PC-3 (cell line): ENCODE data around the gene SENP8. TPM values are rescaled to one million over a fixed set of nuclear protein-coding genes. Genes with fewer than 3 reads are reported as not detected.
"Not testable (repeated sequence)": the region's sequence is repeated elsewhere in the genome, so short reads cannot be mapped to it uniquely, and the experiment has no call there.

Source experiments
- ATAC-seq: fragments of 200-7000 bp; cut with Tn5 transposase; 2 replicates; pipeline ENCODE4 v1.9.1; 2020; ENCODE audit warnings: mild to moderate bottlenecking, moderate library complexity
- BruUV-seq: library from RNA; stranded (reverse); fragments of 400-500 nt; replicated peaks from 2 replicates; lab custom pipeline; 2021; lab: Mats Ljungman, UMichigan
- CTCF ChIA-PET: fragments of 300-600 bp; sonication (Branson Sonifier 250); formaldehyde crosslinking; loops from one replicate; lab custom pipeline; 2022; ENCODE audit warnings: antibody characterized with exemption; lab: Charles Lee
- POLR2A ChIA-PET: fragments of 300-600 bp; sonication (Branson Sonifier 250); formaldehyde crosslinking; loops from one replicate; lab custom pipeline; 2022; ENCODE audit warnings: antibody characterized with exemption; ENCODE audit not compliant: unreplicated experiment; lab: Charles Lee
- DNase-seq: peaks from one replicate; pipeline ENCODE4 v3.0.0-alpha.2; 2015
- H2AFZ ChIP-seq: fragments of 300-600 bp; sonication (generic); 2 replicates; pipeline ENCODE4 v1.6.0; 2016; ENCODE audit warnings: antibody characterized with exemption, low read length
- H3F3A ChIP-seq: fragments of 300-600 bp; sonication (generic); one replicate; pipeline ENCODE4 v1.6.0; 2017; ENCODE audit warnings: antibody characterized with exemption, low read length, control low read depth, mild to moderate bottlenecking; ENCODE audit not compliant: unreplicated experiment
- H3K27ac ChIP-seq: fragments of 300-600 bp; sonication (generic); 2 replicates; pipeline ENCODE4 v1.5.1; 2016; ENCODE audit warnings: mild to moderate bottlenecking, low read length
- H3K27me3 ChIP-seq: fragments of 300-600 bp; sonication (generic); 2 replicates; pipeline ENCODE4 v1.6.1; 2016; ENCODE audit warnings: low read length, mixed read lengths
- H3K36me3 ChIP-seq: fragments of 300-600 bp; sonication (generic); 2 replicates; pipeline ENCODE4 v1.6.1; 2016; ENCODE audit warnings: low read depth, mixed run types, low read length, mixed read lengths
- H3K4me1 ChIP-seq: fragments of 300-600 bp; sonication (generic); 2 replicates; pipeline ENCODE4 v1.5.1; 2016; ENCODE audit warnings: low read length; ENCODE audit not compliant: insufficient read depth
- H3K4me2 ChIP-seq: fragments of 300-600 bp; sonication (generic); 2 replicates; pipeline ENCODE4 v1.6.0; 2016; ENCODE audit warnings: low read length
- H3K4me3 ChIP-seq: fragments of 300-600 bp; sonication (generic); 2 replicates; pipeline ENCODE4 v1.5.1; 2016; ENCODE audit warnings: mild to moderate bottlenecking, low read length, mixed read lengths
- H3K79me2 ChIP-seq: fragments of 300-600 bp; sonication (generic); 2 replicates; pipeline ENCODE4 v1.6.1; 2017; ENCODE audit warnings: low read length, mixed read lengths
- H3K9ac ChIP-seq: fragments of 300-600 bp; sonication (generic); 2 replicates; pipeline ENCODE4 v1.6.0; 2016; ENCODE audit warnings: mild to moderate bottlenecking, low read length
- H3K9me2 ChIP-seq: fragments of 300-600 bp; sonication (generic); replicated peaks from 2 replicates; pipeline ENCODE4 v1.6.1; 2016; ENCODE audit warnings: mixed run types, low read length, mixed read lengths
- H3K9me3 ChIP-seq: fragments of 300-600 bp; sonication (generic); 2 replicates; pipeline ENCODE4 v1.6.1; 2016; ENCODE audit warnings: low read length, mixed read lengths
- H4K20me1 ChIP-seq: fragments of 300-600 bp; sonication (generic); 2 replicates; pipeline ENCODE4 v1.6.1; 2016; ENCODE audit warnings: low read length, mixed read lengths
- CTCF ChIP-seq: fragments of 300-600 bp; sonication (generic); conservative IDR thresholded peaks from 2 replicates; pipeline ENCODE4 v1.5.1; 2017; ENCODE audit warnings: antibody characterized with exemption, low read depth, mild to moderate bottlenecking, low read length
- EZH2 ChIP-seq: fragments of 300-600 bp; sonication (generic); IDR thresholded peaks from one replicate; pipeline ENCODE4 v1.6.1; 2017; ENCODE audit warnings: antibody characterized with exemption, mild to moderate bottlenecking, low read length; ENCODE audit not compliant: unreplicated experiment
- EZH2phosphoT487 ChIP-seq: fragments of 300-600 bp; sonication (generic); IDR thresholded peaks from 2 replicates; pipeline ENCODE4 v1.6.1; 2018; ENCODE audit warnings: mild to moderate bottlenecking, antibody characterized with exemption, low read length, borderline replicate concordance
- intact Hi-C: fragments of 100-400 bp; cut with micrococcal nuclease; formaldehyde crosslinking; loops from 2 replicates; pipeline ENCODE4 v1.9.0; 2023
- total RNA-seq: library from RNA; depleted of rRNA; stranded (reverse); fragments of >200 nt; gene quantifications from 2 replicates; pipeline ENCODE4 v1.2.3, GENCODE V29; 2014

The SENP8 gene
- total RNA-seq, 1 experiment from 2014 or later: 4.2 TPM

- ATAC-seq (no peak), DNase-seq (no peak)
- Histone ChIP-seq H3K9ac (no peak overlapping the region), H3K4me2 (no peak overlapping the region), H2AFZ (no peak overlapping the region), H3K9me2 (no peaks in the 10 kb centered on the region), H3K27ac (no peak overlapping the region), H3K79me2 (no peaks in the 10 kb centered on the region), H3F3A (no peaks in the 10 kb centered on the region), H3K4me1 (peaks cover 18% of the 10 kb centered on the region), H3K27me3 (no peaks in the 10 kb centered on the region), H3K9me3 (no peaks in the 10 kb centered on the region), H3K4me3 (no peak overlapping the region), H4K20me1 (no peaks in the 10 kb centered on the region), H3K36me3 (no peaks in the 10 kb centered on the region)
- TF ChIP-seq CTCF (no peak), EZH2 (no peak), EZH2phosphoT487 (no peak)
- CTCF ChIA-PET: no interaction called here
- POLR2A ChIA-PET: no interaction called here
- BruUV-seq: no TSS peak
- intact Hi-C loops: no loop called here
Observed at GRCh38 chr15:72169236-72169920, 51.2 kb downstream of the SENP8 start.

GRCh38 chr15:72169921-72170611, 51.9 kb downstream of the SENP8 start:
- ChIA-PET POLR2A (no interaction called here), CTCF (no interaction called here)
- Histone ChIP-seq H2AFZ (no peak overlapping the region), H3K4me3 (no peak overlapping the region), H3K9me2 (no peaks in the 10 kb centered on the region), H3K9me3 (no peaks in the 10 kb centered on the region), H3K4me1 (peaks cover 18% of the 10 kb centered on the region), H3K79me2 (no peaks in the 10 kb centered on the region), H4K20me1 (no peaks in the 10 kb centered on the region), H3K9ac (no peak overlapping the region), H3F3A (no peaks in the 10 kb centered on the region), H3K36me3 (no peaks in the 10 kb centered on the region), H3K27ac (no peak overlapping the region), H3K27me3 (no peaks in the 10 kb centered on the region), H3K4me2 (no peak overlapping the region)
- intact Hi-C loops: no loop called here
- no peak for TF ChIP-seq EZH2
- no peak for TF ChIP-seq EZH2phosphoT487
- TF ChIP-seq CTCF: no peak
- no peak for DNase-seq
- no peak for ATAC-seq
- BruUV-seq: no TSS peak

GRCh38 chr15:72170691-72171090, 52.5 kb downstream of the SENP8 start:
- no peaks in the 10 kb centered on the region for H3F3A ChIP-seq
- no peak overlapping the region for H3K4me3 ChIP-seq
- H3K36me3 ChIP-seq: no peaks in the 10 kb centered on the region
- DNase-seq: no peak
- H3K4me2 ChIP-seq: no peak overlapping the region
- POLR2A ChIA-PET: no interaction called here
- no TSS peak for BruUV-seq
- no peak for TF ChIP-seq EZH2
- TF ChIP-seq CTCF: no peak
- TF ChIP-seq EZH2phosphoT487: no peak
- H3K27ac ChIP-seq: no peak overlapping the region
- H4K20me1 ChIP-seq: no peaks in the 10 kb centered on the region
- no peaks in the 10 kb centered on the region for H3K9me2 ChIP-seq
- no peak overlapping the region for H3K9ac ChIP-seq
- H3K27me3 ChIP-seq: no peaks in the 10 kb centered on the region
- H3K4me1 ChIP-seq: peaks cover 18% of the 10 kb centered on the region
- CTCF ChIA-PET: no interaction called here
- intact Hi-C loops: no loop called here
- H3K9me3 ChIP-seq: no peaks in the 10 kb centered on the region
- no peak for ATAC-seq
- H3K79me2 ChIP-seq: no peaks in the 10 kb centered on the region
- H2AFZ ChIP-seq: no peak overlapping the region

GRCh38 chr15:72171978-72172377, 53.8 kb downstream of the SENP8 start:
- not testable (repeated sequence) for BruUV-seq, H3K36me3 ChIP-seq
- POLR2A ChIA-PET: interaction anchor here (0.6 kb wide), 1 partner anchor 643 kb away, joined by 5 read pairs; no protein-coding TSS in a partner anchor

More at GRCh38 chr15:72171978-72172377, 53.8 kb downstream of the SENP8 start:
- H3F3A ChIP-seq, H3K27me3 ChIP-seq, H3K4me2 ChIP-seq, H3K9ac ChIP-seq, H3K9me3 ChIP-seq, H2AFZ ChIP-seq, H3K9me2 ChIP-seq, H3K79me2 ChIP-seq, ATAC-seq, H3K27ac ChIP-seq, DNase-seq, H4K20me1 ChIP-seq, CTCF ChIA-PET, H3K4me3 ChIP-seq, intact Hi-C loops: not testable (repeated sequence)
- H3K4me1 ChIP-seq: peaks cover 18% of the 10 kb centered on the region
